Measurements from ENCODE around the gene C3.

DNA sequence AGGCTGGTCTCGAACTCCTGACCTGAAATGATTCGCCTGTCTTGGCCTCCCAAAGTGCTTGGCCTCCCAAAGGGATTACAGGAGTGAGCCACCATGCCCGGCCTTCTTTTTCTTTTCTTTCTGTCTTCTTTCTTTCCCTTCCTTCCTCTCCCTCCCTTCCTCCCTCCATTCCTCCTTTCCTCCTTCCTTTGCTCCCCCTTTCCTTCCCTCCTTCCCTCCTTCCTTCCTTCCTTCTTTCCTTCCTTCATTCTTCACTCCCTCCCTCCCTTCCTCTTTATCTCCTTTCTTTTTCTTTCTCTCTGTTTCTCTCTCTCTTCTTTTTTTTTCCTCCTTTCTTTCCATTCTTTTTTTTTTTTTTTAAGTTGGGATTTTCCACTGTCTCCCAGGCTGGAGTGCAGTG, 12.1 kb downstream of the C3 start:
- TF ChIP-seq, protein P1, sequence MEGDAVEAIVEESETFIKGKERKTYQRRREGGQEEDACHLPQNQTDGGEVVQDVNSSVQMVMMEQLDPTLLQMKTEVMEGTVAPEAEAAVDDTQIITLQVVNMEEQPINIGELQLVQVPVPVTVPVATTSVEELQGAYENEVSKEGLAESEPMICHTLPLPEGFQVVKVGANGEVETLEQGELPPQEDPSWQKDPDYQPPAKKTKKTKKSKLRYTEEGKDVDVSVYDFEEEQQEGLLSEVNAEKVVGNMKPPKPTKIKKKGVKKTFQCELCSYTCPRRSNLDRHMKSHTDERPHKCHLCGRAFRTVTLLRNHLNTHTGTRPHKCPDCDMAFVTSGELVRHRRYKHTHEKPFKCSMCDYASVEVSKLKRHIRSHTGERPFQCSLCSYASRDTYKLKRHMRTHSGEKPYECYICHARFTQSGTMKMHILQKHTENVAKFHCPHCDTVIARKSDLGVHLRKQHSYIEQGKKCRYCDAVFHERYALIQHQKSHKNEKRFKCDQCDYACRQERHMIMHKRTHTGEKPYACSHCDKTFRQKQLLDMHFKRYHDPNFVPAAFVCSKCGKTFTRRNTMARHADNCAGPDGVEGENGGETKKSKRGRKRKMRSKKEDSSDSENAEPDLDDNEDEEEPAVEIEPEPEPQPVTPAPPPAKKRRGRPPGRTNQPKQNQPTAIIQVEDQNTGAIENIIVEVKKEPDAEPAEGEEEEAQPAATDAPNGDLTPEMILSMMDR (IDR thresholded peaks at IDR 0.05; ENCODE audit: borderline replicate concordance, extremely low read depth, low read length, poor library complexity, severe bottlenecking): no peak
- TF ChIP-seq EZH2 (IDR thresholded peaks at IDR 0.05; ENCODE audit: borderline replicate concordance, low read depth, low read length, severe bottlenecking): no peak

All from DND-41 (cell line).